BLaER1 treated with 17β-estradiol and CSF1 and Interleukin-3, amounts not matched to agents 10 nM and 100 nM (cell line): Measurements from ENCODE around the gene SNAI3.

Experiments used
- H3K27ac ChIP-seq, 11 experiments: shearing (Covaris generic); formaldehyde crosslinking; 2 replicates each; pipeline ENCODE4 v1.8.1; 2022
- H3K27me3 ChIP-seq, 11 experiments: shearing (Covaris generic); formaldehyde crosslinking; 2 replicates each; pipeline ENCODE4 v1.8.1; 2022
- H3K36me3 ChIP-seq, 11 experiments: shearing (Covaris generic); formaldehyde crosslinking; 2 replicates each; pipeline ENCODE4 v1.8.1; 2022
- H3K4me1 ChIP-seq, 10 experiments: shearing (Covaris generic); formaldehyde crosslinking; 2 replicates each; pipeline ENCODE4 v1.8.1; 2022
- H3K4me2 ChIP-seq, 11 experiments: shearing (Covaris generic); formaldehyde crosslinking; 2 replicates each; pipeline ENCODE4 v1.8.1; 2022
- H3K4me3 ChIP-seq, 10 experiments: shearing (Covaris generic); formaldehyde crosslinking; 2 replicates each; pipeline ENCODE4 v1.8.1; 2022
- H3K9ac ChIP-seq, 11 experiments: shearing (Covaris generic); formaldehyde crosslinking; 2 replicates each; pipeline ENCODE4 v1.8.1; 2022
- H3K9me3 ChIP-seq, 11 experiments: shearing (Covaris generic); formaldehyde crosslinking; replicated peaks in 1 of 11; 2 replicates each; pipeline ENCODE4 v1.8.1; 2022
- H4K20me1 ChIP-seq, 11 experiments: shearing (Covaris generic); formaldehyde crosslinking; 2 replicates each; pipeline ENCODE4 v1.8.1; 2022
- Cebpa-rat ChIP-seq, 11 experiments: shearing (Covaris generic); IDR thresholded peaks; 2 replicates each; pipeline ENCODE4 v1.8.1; 2022

The SNAI3 gene

DNA sequence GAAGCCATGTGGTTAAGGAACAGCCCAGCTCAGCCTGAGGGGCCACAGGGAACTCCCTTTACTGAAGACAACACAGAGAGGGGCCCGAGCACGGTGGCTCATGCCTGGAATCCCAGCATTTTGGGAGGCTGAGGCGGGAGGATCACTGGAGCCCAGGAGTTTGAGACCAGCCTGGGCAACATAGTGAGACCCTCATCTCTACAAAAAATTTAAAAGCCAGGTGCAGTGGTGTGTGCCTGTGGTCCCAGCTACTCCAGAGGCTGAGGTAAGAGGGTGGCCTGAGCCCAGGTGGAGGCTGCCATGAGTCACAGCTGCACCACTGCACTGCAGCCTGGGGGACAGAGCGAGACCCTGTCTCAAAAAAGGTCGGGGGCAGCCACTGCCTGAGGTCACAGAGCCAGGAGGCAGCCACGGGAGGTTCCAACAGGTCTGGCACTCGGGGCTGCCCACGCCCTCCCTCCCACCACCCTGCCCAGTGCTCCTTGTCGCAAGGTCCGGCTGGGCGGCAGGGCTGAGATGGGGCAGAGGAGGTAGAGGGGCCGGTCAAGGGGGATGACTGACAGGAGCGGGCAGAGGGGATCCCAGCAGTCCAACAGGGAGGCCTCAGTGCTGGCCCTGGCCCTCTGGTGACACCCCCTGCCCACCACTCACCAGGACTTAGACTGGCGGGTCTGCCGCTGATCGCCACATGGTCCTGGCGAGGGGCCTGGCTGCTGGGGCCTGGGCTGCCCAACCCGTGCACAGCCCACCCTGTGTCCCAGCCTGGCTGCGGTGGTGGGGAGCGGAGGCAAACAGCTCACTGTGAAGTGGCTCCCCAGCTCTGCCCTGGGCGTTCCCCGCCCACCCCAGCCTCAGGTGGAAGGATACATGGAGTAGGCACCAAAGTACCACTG, 38.9 kb downstream of the SNAI3 start:
- Histone ChIP-seq H3K27ac (peak overlapping the region in 9 of 11 experiments; percentile 38 to 99 (median 96); a peak in 17 of 22 replicates), H4K20me1 (peaks cover 79 to 83% (median 82%) of the 10 kb centered on the region in 11 experiments), H3K9ac (peak overlapping the region; percentile 85 to 99 (median 96); a peak in 21 of 22 replicates), H3K36me3 (peaks cover 40 to 75% (median 61%) of the 10 kb centered on the region in 11 experiments), H3K27me3 (peaks cover 0 to 9% (median 4%) of the 10 kb centered on the region in 11 experiments; a peak in 7 of 22 replicates), H3K4me3 (peak overlapping the region; percentile 83 to 99 (median 94); a peak in 19 of 20 replicates), H3K4me2 (peak overlapping the region; percentile 92 to 100 (median 100)), H3K4me1 (peaks cover 55 to 88% (median 80%) of the 10 kb centered on the region in 10 experiments), H3K9me3 (no peaks in the 10 kb centered on the region)
- TF ChIP-seq Cebpa-rat (IDR thresholded peaks at IDR 0.05) = no peak

GRCh38 chr16:88646345-88647034, 39.8 kb downstream of the SNAI3 start:
- Histone ChIP-seq H3K36me3 (peaks cover 45 to 80% (median 61%) of the 10 kb centered on the region in 11 experiments), H3K27ac (peak overlapping the region in 9 of 11 experiments; percentile 15 to 99 (median 64); a peak in 13 of 22 replicates), H3K4me2 (peak overlapping the region; percentile 92 to 100 (median 100)), H4K20me1 (peaks cover 86 to 93% (median 91%) of the 10 kb centered on the region in 11 experiments), H3K4me1 (peaks cover 45 to 85% (median 78%) of the 10 kb centered on the region in 10 experiments), H3K9ac (peak overlapping the region in 10 of 11 experiments; percentile 85 to 99 (median 96); a peak in 18 of 22 replicates), H3K27me3 (peaks cover 3 to 17% (median 10%) of the 10 kb centered on the region in 11 experiments; a peak in 13 of 22 replicates), H3K9me3 (no peaks in the 10 kb centered on the region), H3K4me3 (0 out of 20 replicates have a peak overlapping the region, but pooled peaks of 3 of the 10 experiments have one; percentile 12 to 94 (median 83))
- no peak for TF ChIP-seq Cebpa-rat (IDR thresholded peaks at IDR 0.05)

DNA sequence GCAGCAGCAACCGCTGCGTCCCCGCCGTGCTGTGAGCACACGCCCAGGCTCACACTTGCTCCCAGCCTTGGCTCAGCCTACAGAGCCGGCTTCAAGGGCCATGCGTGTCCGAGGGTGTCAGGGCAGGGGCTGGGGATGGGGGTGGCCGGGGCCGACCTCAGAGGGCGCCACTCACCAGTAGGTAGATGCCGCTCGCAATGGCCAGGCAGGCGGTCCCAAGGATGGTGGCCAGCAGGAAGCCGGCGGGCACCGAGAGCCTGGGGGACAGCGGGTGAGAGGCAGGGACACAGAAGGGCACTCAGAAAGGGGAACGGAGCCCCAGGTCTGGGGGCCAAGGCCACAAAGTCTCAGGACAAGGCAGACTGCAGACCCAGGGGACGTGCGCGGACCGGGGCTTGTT, 40.4 kb downstream of the SNAI3 start:
- Histone ChIP-seq H3K36me3 (peaks cover 45 to 80% (median 61%) of the 10 kb centered on the region in 11 experiments), H3K4me1 (peaks cover 42 to 84% (median 80%) of the 10 kb centered on the region in 10 experiments), H3K9me3 (no peaks in the 10 kb centered on the region; a peak in 1 of 22 replicates), H3K27me3 (peaks cover 9 to 23% (median 16%) of the 10 kb centered on the region in 11 experiments), H3K4me3 (no peak overlapping the region), H3K9ac (peak overlapping the region in 7 of 11 experiments; percentile 18 to 99 (median 93); a peak in 4 of 22 replicates), H3K27ac (peak overlapping the region in 1 of 11 experiments; percentile 99; a peak in 1 of 22 replicates), H3K4me2 (peak overlapping the region in 10 of 11 experiments; percentile 1 to 100 (median 100); a peak in 16 of 22 replicates), H4K20me1 (peaks cover 91 to 98% (median 96%) of the 10 kb centered on the region in 11 experiments)
- TF ChIP-seq Cebpa-rat (IDR thresholded peaks at IDR 0.05) = no peak

- Histone ChIP-seq H3K4me1 (peaks cover 47 to 89% (median 84%) of the 10 kb centered on the region in 10 experiments), H3K4me3 (no peak overlapping the region), H3K9ac (peak overlapping the region in 2 of 11 experiments; percentile 9 to 13; a peak in 1 of 22 replicates), H3K4me2 (peak overlapping the region; percentile 1 to 100 (median 98); a peak in 15 of 22 replicates), H3K27ac (no peak overlapping the region), H4K20me1 (peaks cover 94 to 100% (median 98%) of the 10 kb centered on the region in 11 experiments), H3K9me3 (no peaks in the 10 kb centered on the region; a peak in 1 of 22 replicates), H3K27me3 (peaks cover 13 to 27% (median 21%) of the 10 kb centered on the region in 11 experiments), H3K36me3 (peaks cover 45 to 80% (median 61%) of the 10 kb centered on the region in 11 experiments)
- no peak for TF ChIP-seq Cebpa-rat (IDR thresholded peaks at IDR 0.05)
Measured at GRCh38 chr16:88645455-88645854, 40.9 kb downstream of the SNAI3 start.

DNA sequence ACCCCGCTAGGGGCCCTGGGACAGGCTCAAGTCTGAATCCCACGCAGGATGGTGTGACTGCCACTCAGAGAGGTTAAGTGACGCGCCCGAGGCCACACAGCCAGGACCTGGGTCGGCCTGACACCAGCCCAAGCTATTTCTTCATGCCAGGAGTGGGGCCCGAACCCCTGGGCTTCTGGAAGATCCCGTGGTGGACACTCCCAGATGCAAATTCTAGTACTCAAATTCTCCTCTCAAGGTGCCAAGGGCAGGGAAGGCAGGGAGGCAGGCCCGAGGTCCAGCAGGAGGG, 42.7 kb downstream of the SNAI3 start:
- Histone ChIP-seq H3K27me3 (peaks cover 32 to 46% (median 40%) of the 10 kb centered on the region in 11 experiments), H3K4me2 (peak overlapping the region in 7 of 11 experiments; percentile 1 to 46 (median 26); a peak in 8 of 22 replicates), H3K9me3 (no peaks in the 10 kb centered on the region; a peak in 1 of 22 replicates), H3K4me3 (no peak overlapping the region), H4K20me1 (peaks cover 94 to 100% (median 97%) of the 10 kb centered on the region in 11 experiments), H3K9ac (no peak overlapping the region), H3K36me3 (peaks cover 45 to 64% (median 53%) of the 10 kb centered on the region in 11 experiments), H3K4me1 (peaks cover 55 to 94% (median 91%) of the 10 kb centered on the region in 10 experiments), H3K27ac (no peak overlapping the region)
- TF ChIP-seq Cebpa-rat (IDR thresholded peaks at IDR 0.05) = no peak

GRCh38 chr16:88642881-88643643, 43.2 kb downstream of the SNAI3 start:
- Histone ChIP-seq H3K4me2 (peak overlapping the region in 4 of 11 experiments; percentile 0 to 21 (median 4); a peak in 3 of 22 replicates), H3K27me3 (peaks cover 37 to 51% (median 45%) of the 10 kb centered on the region in 11 experiments), H3K36me3 (peaks cover 45 to 61% (median 51%) of the 10 kb centered on the region in 11 experiments), H4K20me1 (peaks cover 93 to 100% (median 97%) of the 10 kb centered on the region in 11 experiments), H3K4me1 (peaks cover 55 to 94% (median 91%) of the 10 kb centered on the region in 10 experiments), H3K27ac (no peak overlapping the region), H3K9me3 (no peaks in the 10 kb centered on the region; a peak in 1 of 22 replicates), H3K4me3 (no peak overlapping the region), H3K9ac (no peak overlapping the region)
- no peak for TF ChIP-seq Cebpa-rat (IDR thresholded peaks at IDR 0.05)

GRCh38 chr16:88640498-88641247, 45.6 kb downstream of the SNAI3 start:
- Histone ChIP-seq H4K20me1 (peaks cover 69 to 96% (median 82%) of the 10 kb centered on the region in 11 experiments), H3K9ac (peak overlapping the region in 3 of 11 experiments; percentile 8 to 33 (median 14); a peak in 1 of 22 replicates), H3K9me3 (no peaks in the 10 kb centered on the region; a peak in 1 of 22 replicates), H3K27ac (no peak overlapping the region), H3K4me2 (peak overlapping the region; percentile 37 to 96 (median 72); a peak in 17 of 22 replicates), H3K36me3 (peaks cover 29 to 37% (median 35%) of the 10 kb centered on the region in 11 experiments; a peak in 21 of 22 replicates), H3K27me3 (peaks cover 49 to 75% (median 68%) of the 10 kb centered on the region in 11 experiments), H3K4me1 (peaks cover 54 to 94% (median 90%) of the 10 kb centered on the region in 10 experiments), H3K4me3 (0 out of 20 replicates have a peak overlapping the region, but pooled peaks of 1 of the 10 experiments have one; percentile 11)
- no peak for TF ChIP-seq Cebpa-rat (IDR thresholded peaks at IDR 0.05)
